ENCODE measurements around the gene OR2F2. TPM values are rescaled to one million over a fixed set of nuclear protein-coding genes. Genes with fewer than 3 reads are reported as not detected.
A peak's percentile ranks its signal among the peaks of the same experiment; 100 is the strongest.

The OR2F2 gene
- total and polyA plus RNA-seq, 7 donors = not detected

GRCh38 chr7:143898810-143899209 lies 36.2 kb upstream of the OR2F2 start:
- Histone ChIP-seq H3K27ac (peak overlapping the region in 1 of 4 donors; percentile 92), H3K27me3 (no peaks in the 10 kb centered on the region), H3K9me3 (no peaks in the 10 kb centered on the region), H3K4me3 (no peak overlapping the region), H3K4me1 (peaks cover 0 to 36% (median 24%) of the 10 kb centered on the region in 4 donors), H3K36me3 (no peaks in the 10 kb centered on the region)
- intact Hi-C loops (cut with DNase I) = no loop called here
- DNase-seq = no peak
- 93 to 98% methylated on average over 1 of the region's 1 CpG for WGBS, 2 donors
- TF ChIP-seq POLR2AphosphoS5 (IDR thresholded peaks at IDR 0.05) (no peak), CTCF (IDR thresholded peaks at IDR 0.05) (no peak), POLR2A (IDR thresholded peaks at IDR 0.05) (no peak), EP300 (IDR thresholded peaks at IDR 0.05) (no peak)

GRCh38 chr7:143900230-143900766 lies 34.7 kb upstream of the OR2F2 start:
- 56 to 66% methylated on average over 5 of the region's 5 CpGs for WGBS, 2 donors
- peak overlapping the region; percentile 89 to 96 (median 94) for H3K27ac ChIP-seq

GRCh38 chr7:143901332-143901667 lies 33.7 kb upstream of the OR2F2 start:
- peak overlapping the region; percentile 89 to 96 (median 94) for H3K27ac ChIP-seq
- DNase-seq = peak; percentile 78
- no peaks in the 10 kb centered on the region for H3K36me3 ChIP-seq
- 1 to 2% methylated on average over 14 of the region's 14 CpGs for WGBS, 2 donors
- peak overlapping the region; percentile 57 to 77 (median 72) for H3K4me3 ChIP-seq
- H3K4me1 ChIP-seq = peaks cover 0 to 32% (median 23%) of the 10 kb centered on the region in 4 donors
- intact Hi-C loops (cut with DNase I) = loop anchor here (2.0 to 10.0 kb wide), 4 partner anchors 18 to 934 kb away; partner anchors contain the start of genes TPK1 and ZYX
- H3K27me3 ChIP-seq = no peaks in the 10 kb centered on the region
- TF ChIP-seq POLR2AphosphoS5 (IDR thresholded peaks at IDR 0.05) (no peak), EP300 (IDR thresholded peaks at IDR 0.05) (no peak), CTCF (IDR thresholded peaks at IDR 0.05) (no peak), POLR2A (IDR thresholded peaks at IDR 0.05) (no peak)
- no peaks in the 10 kb centered on the region for H3K9me3 ChIP-seq

More at GRCh38 chr7:143900230-143900766, 34.7 kb upstream of the OR2F2 start:
- no peaks in the 10 kb centered on the region for H3K27me3 ChIP-seq
- peaks cover 0 to 36% (median 24%) of the 10 kb centered on the region in 4 donors for H3K4me1 ChIP-seq
- DNase-seq = no peak
- no peaks in the 10 kb centered on the region for H3K9me3 ChIP-seq
- peak overlapping the region in 2 of 4 donors; percentile 68 to 75 for H3K4me3 ChIP-seq
- no peak for TF ChIP-seq POLR2A (IDR thresholded peaks at IDR 0.05)
- TF ChIP-seq EP300 (IDR thresholded peaks at IDR 0.05) = no peak
- no peak for TF ChIP-seq POLR2AphosphoS5 (IDR thresholded peaks at IDR 0.05)
- TF ChIP-seq CTCF (IDR thresholded peaks at IDR 0.05) = no peak
- no peaks in the 10 kb centered on the region for H3K36me3 ChIP-seq
- intact Hi-C loops (cut with DNase I) = loop anchor here (2.0 to 10.0 kb wide), 4 partner anchors 17 to 935 kb away; partner anchors contain the start of genes TPK1 and ZYX

- Histone ChIP-seq H3K4me1 (peaks cover 0 to 28% (median 22%) of the 10 kb centered on the region in 4 donors), H3K27me3 (no peaks in the 10 kb centered on the region), H3K36me3 (no peaks in the 10 kb centered on the region), H3K9me3 (no peaks in the 10 kb centered on the region), H3K27ac (peak within 1 kb of the TSS; percentile 89 to 96 (median 94)), H3K4me3 (peak within 1 kb of the TSS; percentile 57 to 77 (median 72))
- DNase-seq = peak; percentile 98
- WGBS, 2 donors = 0% methylated on average over 50 of the region's 50 CpGs
- intact Hi-C loops (cut with DNase I) = loop anchor here (2.0 to 10.0 kb wide), 4 partner anchors 19 to 933 kb away; partner anchors contain the start of genes TPK1 and ZYX
- TF ChIP-seq POLR2A (IDR thresholded peaks at IDR 0.05) (peak; percentile 66), POLR2AphosphoS5 (IDR thresholded peaks at IDR 0.05) (peak; percentile 85 to 94 (median 88)), CTCF (IDR thresholded peaks at IDR 0.05) (peak in 2 of 4 experiments; percentile 12 to 14), EP300 (IDR thresholded peaks at IDR 0.05) (no peak)
These were observed 33.2 kb upstream of the OR2F2 start, which contains the start of gene TCAF1 for GRCh38 chr7:143901668-143902331. Gene TCAF1, minus strand, starts transcription at chr7:143902176. Its CDS starts 25,568 bp downstream, at chr7:143876608.

Data from sigmoid colon (tissue), 7 donors.